D721Med (cell line): ENCODE measurements around the gene MAP3K19.
"Not testable (repeated sequence)": the region's sequence is repeated elsewhere in the genome, so short reads cannot be mapped to it uniquely, and the experiment has no call there.

Experiments used
- DNase-seq: peaks from one replicate; pipeline ENCODE4 v3.0.0; 2011; ENCODE audit warnings: low spot score; ENCODE audit not compliant: insufficient read length
- FAIRE-seq: peaks from 2 replicates; lab custom pipeline; 2011; peaks lifted over from hg19 to GRCh38; lab: Jason Lieb, UNC
- CTCF ChIP-seq: IDR thresholded peaks from 2 replicates; pipeline ENCODE4 v1.5.1; 2012; ENCODE audit warnings: mild to moderate bottlenecking, control low read depth; ENCODE audit not compliant: insufficient read depth; ENCODE audit errors: missing control alignments

The MAP3K19 gene

DNA sequence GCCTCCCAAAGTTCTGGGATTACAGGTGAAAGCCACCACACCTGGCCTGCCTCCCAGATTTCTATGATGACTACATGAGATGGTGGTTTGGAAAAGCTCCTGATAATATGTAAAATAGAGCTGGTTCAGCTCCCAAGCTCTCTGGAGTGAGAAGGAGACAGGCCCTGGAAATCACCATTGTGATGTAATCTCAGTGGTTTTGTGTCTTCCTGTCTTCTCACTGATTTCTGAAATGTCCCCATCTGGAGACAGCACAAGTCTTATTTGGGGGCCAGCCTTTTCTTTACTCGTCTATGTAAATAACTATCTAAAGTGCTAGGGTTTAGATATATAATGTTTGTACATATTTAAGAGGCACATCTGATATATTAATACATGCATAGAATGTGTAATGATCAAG lies 64.6 kb downstream of the MAP3K19 start:
- FAIRE-seq: no peak
- TF ChIP-seq CTCF: no peak
- no peak for DNase-seq

- DNase-seq (no peak), FAIRE-seq (no peak)
- no peak for TF ChIP-seq CTCF
These were observed 66.6 kb downstream of the MAP3K19 start for GRCh38 chr2:134980639-134981038.

DNA sequence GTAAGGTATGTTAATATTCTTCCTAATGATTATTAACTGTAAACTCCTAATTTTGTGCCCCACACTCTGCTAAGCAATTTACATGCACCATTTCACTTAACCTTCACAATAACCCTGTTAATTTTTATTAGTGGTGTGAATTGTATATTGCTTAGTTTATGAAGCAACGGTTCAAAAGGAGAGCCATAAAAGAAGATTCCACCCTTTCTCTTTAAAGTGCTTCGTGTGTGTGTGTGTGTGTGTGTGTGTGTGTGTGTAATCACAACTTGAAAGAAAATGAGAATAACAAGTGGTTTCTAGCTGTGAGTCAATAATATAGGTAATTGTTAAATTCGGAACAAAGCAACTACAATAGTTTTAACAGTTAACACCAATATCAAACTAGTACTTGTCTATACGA lies 68.0 kb downstream of the MAP3K19 start:
- DNase-seq (no peak), FAIRE-seq (no peak)
- TF ChIP-seq CTCF: no peak

- not testable (repeated sequence) for FAIRE-seq, DNase-seq
These were observed 70.1 kb downstream of the MAP3K19 start for GRCh38 chr2:134977104-134977503.

DNA sequence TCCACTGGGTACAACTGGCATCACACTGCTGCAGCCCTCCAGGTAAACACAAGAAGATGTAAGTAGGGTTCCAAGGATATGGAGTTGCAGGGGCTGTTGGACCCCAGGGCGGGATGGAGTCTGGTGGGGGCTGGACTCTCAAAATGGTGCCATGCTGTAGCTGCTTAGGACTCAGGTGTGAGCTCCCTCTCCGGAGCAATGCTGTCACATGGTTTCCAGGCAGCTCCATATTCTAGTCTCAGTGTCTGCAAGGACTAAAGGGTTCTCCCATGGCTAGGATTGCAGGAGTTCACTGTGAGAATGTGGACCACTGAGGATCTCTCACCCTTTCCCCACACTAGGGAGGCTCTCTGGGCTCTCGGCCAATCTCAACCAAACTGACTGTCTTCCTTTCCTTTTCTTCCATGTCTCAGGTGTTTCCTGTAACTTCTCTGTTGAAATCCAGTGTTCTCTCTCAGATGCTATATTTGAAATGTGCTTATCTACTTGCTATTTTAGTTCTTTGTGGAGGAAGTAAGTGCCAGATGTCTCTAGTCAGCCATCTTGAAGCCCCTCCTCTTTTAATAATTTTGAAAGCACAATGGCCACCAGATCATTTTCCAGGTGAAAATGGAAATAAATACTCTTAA lies 71.1 kb downstream of the MAP3K19 start:
- DNase-seq: no peak
- FAIRE-seq: no peak
- TF ChIP-seq CTCF: no peak

GRCh38 chr2:134975281-134976009 lies 71.8 kb downstream of the MAP3K19 start:
- FAIRE-seq (no peak), DNase-seq (no peak)
- TF ChIP-seq CTCF: no peak

- no peak for FAIRE-seq
- no peak for TF ChIP-seq CTCF
These were observed 73.8 kb downstream of the MAP3K19 start for GRCh38 chr2:134973241-134974138.

DNA sequence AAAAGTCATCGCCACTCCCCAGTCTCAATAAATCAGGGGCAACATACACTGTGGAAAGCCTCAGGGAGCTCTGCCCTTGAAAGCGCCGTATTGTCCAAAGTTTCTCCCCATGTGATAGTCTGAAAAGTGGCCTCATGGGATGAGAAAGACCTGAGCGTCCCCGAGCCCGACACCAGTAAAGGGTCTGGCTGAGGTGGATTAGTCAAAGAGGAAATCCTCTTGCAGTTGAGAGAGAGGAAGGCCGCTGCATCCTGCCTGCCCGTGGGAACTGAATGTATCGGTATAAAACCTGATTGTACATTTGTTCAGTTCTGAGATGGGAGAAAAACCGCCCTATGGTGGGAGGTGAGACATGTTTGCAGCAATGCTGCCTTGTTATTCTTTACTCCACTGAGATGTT lies 80.1 kb downstream of the MAP3K19 start:
- not testable (repeated sequence) for DNase-seq, FAIRE-seq

More at GRCh38 chr2:134973241-134974138, 73.8 kb downstream of the MAP3K19 start:
- DNase-seq: no peak
